Measurements from ENCODE around the gene NELFE.
"Not testable (repeated sequence)": the region's sequence is repeated elsewhere in the genome, so short reads cannot be mapped to it uniquely, and the experiment has no call there.

The NELFE gene

DNA sequence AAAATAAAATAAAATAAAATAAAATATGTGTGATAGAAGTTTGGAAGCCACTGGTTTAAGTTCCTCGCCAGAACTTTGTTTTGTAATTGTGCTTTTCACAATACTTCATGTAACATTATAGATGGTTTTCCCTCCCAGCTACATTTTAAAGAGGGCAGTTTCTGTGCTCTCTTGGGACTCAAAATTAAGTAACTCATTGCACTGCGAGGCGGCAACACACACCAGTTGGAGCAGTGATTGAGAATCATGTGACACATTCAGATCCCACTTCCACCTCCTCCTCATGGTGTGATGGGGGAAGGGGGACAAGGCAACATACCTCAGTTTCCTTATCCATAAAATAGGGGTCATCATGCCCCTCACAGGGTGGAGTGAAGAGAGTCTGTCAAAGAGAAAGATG lies 23.8 kb downstream of the NELFE start:
- TF ChIP-seq, protein P1, sequence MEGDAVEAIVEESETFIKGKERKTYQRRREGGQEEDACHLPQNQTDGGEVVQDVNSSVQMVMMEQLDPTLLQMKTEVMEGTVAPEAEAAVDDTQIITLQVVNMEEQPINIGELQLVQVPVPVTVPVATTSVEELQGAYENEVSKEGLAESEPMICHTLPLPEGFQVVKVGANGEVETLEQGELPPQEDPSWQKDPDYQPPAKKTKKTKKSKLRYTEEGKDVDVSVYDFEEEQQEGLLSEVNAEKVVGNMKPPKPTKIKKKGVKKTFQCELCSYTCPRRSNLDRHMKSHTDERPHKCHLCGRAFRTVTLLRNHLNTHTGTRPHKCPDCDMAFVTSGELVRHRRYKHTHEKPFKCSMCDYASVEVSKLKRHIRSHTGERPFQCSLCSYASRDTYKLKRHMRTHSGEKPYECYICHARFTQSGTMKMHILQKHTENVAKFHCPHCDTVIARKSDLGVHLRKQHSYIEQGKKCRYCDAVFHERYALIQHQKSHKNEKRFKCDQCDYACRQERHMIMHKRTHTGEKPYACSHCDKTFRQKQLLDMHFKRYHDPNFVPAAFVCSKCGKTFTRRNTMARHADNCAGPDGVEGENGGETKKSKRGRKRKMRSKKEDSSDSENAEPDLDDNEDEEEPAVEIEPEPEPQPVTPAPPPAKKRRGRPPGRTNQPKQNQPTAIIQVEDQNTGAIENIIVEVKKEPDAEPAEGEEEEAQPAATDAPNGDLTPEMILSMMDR (IDR thresholded peaks at IDR 0.05; ENCODE audit: poor library complexity, severe bottlenecking) = no peak
- Histone ChIP-seq H3K27ac (ENCODE audit: poor library complexity, severe bottlenecking) (no peak overlapping the region), H3K27me3 (ENCODE audit: insufficient read depth, poor library complexity, severe bottlenecking) (no peaks in the 10 kb centered on the region), H3K36me3 (ENCODE audit: low read depth) (no peaks in the 10 kb centered on the region), H3K4me3 (ENCODE audit: severe bottlenecking) (no peak overlapping the region), H3K9me3 (ENCODE audit: severe bottlenecking) (peaks cover 1% of the 10 kb centered on the region), H3K4me1 (ENCODE audit: insufficient read depth, poor library complexity, severe bottlenecking) (no peaks in the 10 kb centered on the region)
- DNase-seq (ENCODE audit: low spot score) = no peak
- ATAC-seq (ENCODE audit: low read depth) = no peak

DNA sequence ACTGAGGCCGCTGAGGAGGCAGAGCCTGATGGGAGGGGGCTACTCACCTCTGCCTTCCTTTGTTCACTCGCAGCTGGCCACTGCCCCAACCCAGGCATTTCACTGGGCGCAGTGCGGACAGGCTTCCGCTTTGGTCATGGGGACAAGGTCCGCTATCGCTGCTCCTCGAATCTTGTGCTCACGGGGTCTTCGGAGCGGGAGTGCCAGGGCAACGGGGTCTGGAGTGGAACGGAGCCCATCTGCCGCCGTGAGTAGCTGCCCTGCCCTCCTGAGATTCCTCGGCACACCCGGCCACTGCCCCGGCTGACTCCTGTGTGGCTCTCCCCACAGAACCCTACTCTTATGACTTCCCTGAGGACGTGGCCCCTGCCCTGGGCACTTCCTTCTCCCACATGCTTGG lies 25.2 kb downstream of the NELFE start:
- TF ChIP-seq, protein P1 (IDR thresholded peaks at IDR 0.05; ENCODE audit: poor library complexity, severe bottlenecking) = no peak
- Histone ChIP-seq H3K27ac (ENCODE audit: poor library complexity, severe bottlenecking) (no peak overlapping the region), H3K9me3 (ENCODE audit: severe bottlenecking) (peaks cover 1% of the 10 kb centered on the region), H3K36me3 (ENCODE audit: low read depth) (no peaks in the 10 kb centered on the region), H3K4me3 (ENCODE audit: severe bottlenecking) (no peak overlapping the region), H3K4me1 (ENCODE audit: insufficient read depth, poor library complexity, severe bottlenecking) (no peaks in the 10 kb centered on the region), H3K27me3 (ENCODE audit: insufficient read depth, poor library complexity, severe bottlenecking) (no peaks in the 10 kb centered on the region)
- ATAC-seq (ENCODE audit: low read depth) (no peak), DNase-seq (ENCODE audit: low spot score) (no peak)

DNA sequence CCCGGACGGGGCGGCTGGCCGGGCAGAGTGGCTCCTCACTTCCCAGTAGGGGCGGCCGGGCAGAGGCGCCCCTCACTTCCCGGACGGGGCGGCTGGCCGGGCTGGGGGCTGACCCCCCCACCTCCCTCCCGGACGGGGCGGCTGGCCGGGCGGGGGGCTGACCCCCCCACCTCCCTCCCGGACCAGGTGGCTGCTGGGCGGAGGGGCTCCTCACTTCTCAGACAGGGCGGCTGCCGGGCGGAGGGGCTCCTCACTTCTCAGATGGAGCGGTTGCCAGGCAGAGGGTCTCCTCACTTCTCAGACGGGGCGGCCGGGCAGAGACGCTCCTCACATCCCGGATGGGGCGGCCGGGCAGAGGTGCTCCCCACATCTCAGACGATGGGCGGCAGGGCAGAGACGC lies 26.6 kb downstream of the NELFE start:
- not testable (repeated sequence) for H3K27me3 ChIP-seq (ENCODE audit: insufficient read depth, poor library complexity, severe bottlenecking); H3K27ac ChIP-seq (ENCODE audit: poor library complexity, severe bottlenecking); DNase-seq (ENCODE audit: low spot score); H3K4me3 ChIP-seq (ENCODE audit: severe bottlenecking); H3K36me3 ChIP-seq (ENCODE audit: low read depth); H3K9me3 ChIP-seq (ENCODE audit: severe bottlenecking); H3K4me1 ChIP-seq (ENCODE audit: insufficient read depth, poor library complexity, severe bottlenecking); ATAC-seq (ENCODE audit: low read depth)

DNA sequence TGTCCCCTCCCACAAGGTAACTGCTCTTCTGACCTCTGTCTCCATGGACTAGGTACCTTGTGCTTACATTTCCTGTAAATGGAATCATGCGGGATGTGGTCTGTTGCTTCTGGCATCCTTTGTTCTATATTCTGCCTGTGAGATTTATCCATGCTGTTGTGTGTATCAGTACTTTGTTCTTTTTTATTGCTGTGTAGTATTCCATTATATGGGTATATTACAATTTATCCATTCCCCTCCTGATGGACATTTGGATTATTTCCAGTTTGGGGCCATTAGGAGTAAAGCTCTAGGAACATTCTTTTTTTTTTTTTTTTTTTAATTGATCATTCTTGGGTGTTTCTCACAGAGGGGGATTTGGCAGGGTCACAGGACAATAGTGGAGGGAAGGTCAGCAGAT lies 27.8 kb downstream of the NELFE start:
- TF ChIP-seq, protein P1 (IDR thresholded peaks at IDR 0.05; ENCODE audit: poor library complexity, severe bottlenecking) = no peak
- Histone ChIP-seq H3K9me3 (ENCODE audit: severe bottlenecking) (peaks cover 1% of the 10 kb centered on the region), H3K4me1 (ENCODE audit: insufficient read depth, poor library complexity, severe bottlenecking) (no peaks in the 10 kb centered on the region), H3K36me3 (ENCODE audit: low read depth) (no peaks in the 10 kb centered on the region), H3K27ac (ENCODE audit: poor library complexity, severe bottlenecking) (no peak overlapping the region), H3K27me3 (ENCODE audit: insufficient read depth, poor library complexity, severe bottlenecking) (no peaks in the 10 kb centered on the region), H3K4me3 (ENCODE audit: severe bottlenecking) (no peak overlapping the region)
- ATAC-seq (ENCODE audit: low read depth) = no peak
- DNase-seq (ENCODE audit: low spot score) = no peak

DNA sequence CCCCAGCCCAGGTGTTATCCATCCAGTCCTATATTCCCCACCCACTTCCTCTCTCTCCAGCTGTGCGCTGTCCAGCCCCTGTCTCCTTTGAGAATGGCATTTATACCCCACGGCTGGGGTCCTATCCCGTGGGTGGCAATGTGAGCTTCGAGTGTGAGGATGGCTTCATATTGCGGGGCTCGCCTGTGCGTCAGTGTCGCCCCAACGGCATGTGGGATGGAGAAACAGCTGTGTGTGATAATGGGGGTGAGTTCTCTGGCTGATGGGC lies 30.2 kb downstream of the NELFE start:
- Histone ChIP-seq H3K4me3 (ENCODE audit: severe bottlenecking) (no peak overlapping the region), H3K9me3 (ENCODE audit: severe bottlenecking) (peaks cover 1% of the 10 kb centered on the region), H3K27ac (ENCODE audit: poor library complexity, severe bottlenecking) (no peak overlapping the region), H3K27me3 (ENCODE audit: insufficient read depth, poor library complexity, severe bottlenecking) (no peaks in the 10 kb centered on the region), H3K36me3 (ENCODE audit: low read depth) (no peaks in the 10 kb centered on the region), H3K4me1 (ENCODE audit: insufficient read depth, poor library complexity, severe bottlenecking) (no peaks in the 10 kb centered on the region)
- TF ChIP-seq, protein P1 (IDR thresholded peaks at IDR 0.05; ENCODE audit: poor library complexity, severe bottlenecking) = no peak
- DNase-seq (ENCODE audit: low spot score) (no peak), ATAC-seq (ENCODE audit: low read depth) (no peak)
